NOMO-1 treated with dmso at 0.1 percent for 144 hours (cell line): ENCODE results near the gene KRTAP4-1.
"Not testable (repeated sequence)": the region's sequence is repeated elsewhere in the genome, so short reads cannot be mapped to it uniquely, and the experiment has no call there.

Experiments
- DNase-seq: peaks from one replicate; lab custom pipeline; 2025; ENCODE audit not compliant: unreplicated experiment; lab: John Stamatoyannopoulos, UW

KRTAP4-1 gene

DNA sequence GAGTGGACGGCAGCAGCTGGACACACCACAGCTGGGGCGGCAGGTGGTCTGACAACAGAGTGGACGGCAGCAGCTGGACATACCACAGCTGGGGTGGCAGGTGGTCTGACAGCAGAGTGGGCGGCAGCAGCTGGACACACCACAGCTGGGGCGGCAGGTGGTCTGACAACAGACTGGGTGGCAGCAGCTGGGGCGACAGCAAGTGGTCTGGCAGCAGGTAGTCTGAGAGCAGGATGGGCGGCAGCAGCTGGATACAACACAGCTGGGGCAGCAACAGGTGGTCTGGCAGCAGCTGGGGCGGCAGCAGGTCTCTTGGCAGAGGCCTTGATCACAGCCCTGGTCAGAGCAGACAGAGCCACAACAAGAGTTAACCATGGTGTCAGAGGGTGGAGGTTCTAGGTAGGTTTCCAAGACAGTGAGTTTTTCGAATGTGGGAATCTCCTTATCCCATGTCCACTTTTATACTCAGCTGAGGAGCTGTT is at the start of gene KRTAP4-1:
TSS of gene KRTAP4-1 (minus strand) at position 432 of the 482 bp plus-strand sequence. CDS start at position 375, 57 bp downstream.
- no peak for DNase-seq

DNA sequence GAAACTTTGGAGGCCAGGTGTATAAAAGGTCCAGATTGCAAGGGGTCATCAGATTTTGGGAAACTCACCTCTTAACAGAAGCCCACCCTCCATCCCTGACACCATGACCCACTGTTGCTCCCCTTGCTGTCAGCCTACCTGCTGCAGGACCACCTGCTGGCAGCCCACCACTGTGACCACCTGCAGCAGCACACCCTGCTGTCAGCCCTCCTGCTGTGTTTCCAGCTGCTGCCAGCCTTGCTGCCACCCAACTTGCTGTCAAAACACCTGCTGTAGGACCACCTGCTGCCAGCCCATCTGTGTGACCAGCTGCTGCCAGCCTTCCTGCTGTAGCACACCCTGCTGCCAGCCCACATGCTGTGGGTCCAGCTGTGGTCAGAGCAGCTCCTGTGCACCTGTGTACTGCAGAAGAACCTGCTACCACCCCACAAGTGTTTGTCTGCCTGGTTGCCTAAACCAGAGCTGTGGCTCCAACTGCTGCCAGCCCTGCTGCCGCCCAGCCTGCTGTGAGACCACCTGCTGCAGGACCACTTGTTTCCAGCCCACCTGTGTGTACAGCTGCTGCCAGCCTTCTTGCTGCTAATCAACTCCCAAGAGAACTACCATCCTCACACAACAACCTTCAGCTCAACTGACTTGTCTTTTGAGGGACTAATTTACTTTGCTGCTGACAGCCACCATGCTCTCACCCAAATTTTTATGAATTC is 47.8 kb upstream of the KRTAP4-1 start, which contains the start of gene KRTAP9-3:
TSS of gene KRTAP9-3 (plus strand) at position 51 of the 707 bp plus-strand sequence. CDS start at position 104, 53 bp downstream.
- DNase-seq = not testable (repeated sequence)

DNA sequence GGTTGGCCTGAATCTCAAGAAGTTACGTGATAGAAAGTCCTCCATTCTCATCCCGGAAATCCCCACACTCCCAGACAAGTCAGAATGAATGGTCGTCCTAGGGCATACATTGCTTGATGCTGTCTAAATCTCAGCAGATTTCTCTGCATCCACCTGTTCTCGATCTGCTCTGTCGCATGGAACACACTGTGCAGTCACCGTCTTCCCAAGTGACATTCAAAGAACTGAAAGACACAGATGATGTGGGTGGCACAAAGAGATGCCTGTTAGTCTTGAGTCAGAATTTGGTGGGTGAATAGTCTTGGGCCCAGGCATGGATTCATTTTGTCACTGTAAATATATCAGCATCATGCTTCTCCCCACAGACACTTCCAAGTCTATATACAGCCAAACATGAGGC is 47.0 kb upstream of the KRTAP4-1 start:
- no peak for DNase-seq

DNA sequence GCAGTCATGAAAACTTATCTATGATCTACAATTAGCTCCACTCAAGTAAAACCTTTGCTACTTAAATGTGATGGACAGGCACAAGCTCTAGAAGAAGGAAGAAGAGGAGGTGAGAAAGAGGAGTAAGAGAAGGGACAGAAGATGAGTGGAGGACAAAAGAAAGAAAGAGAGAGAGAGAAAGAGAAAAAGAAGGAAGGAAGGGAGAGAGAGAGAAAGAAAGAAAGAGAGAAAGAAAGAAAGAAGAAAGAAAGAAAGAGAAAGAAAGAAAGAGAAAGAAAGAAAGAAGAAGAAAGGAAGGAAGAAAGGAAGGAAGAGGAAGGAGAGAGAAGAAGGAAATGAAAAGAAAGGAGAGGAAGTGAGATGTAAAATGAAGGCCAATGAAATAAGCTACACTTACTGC is 45.4 kb upstream of the KRTAP4-1 start:
- no peak for DNase-seq

DNA sequence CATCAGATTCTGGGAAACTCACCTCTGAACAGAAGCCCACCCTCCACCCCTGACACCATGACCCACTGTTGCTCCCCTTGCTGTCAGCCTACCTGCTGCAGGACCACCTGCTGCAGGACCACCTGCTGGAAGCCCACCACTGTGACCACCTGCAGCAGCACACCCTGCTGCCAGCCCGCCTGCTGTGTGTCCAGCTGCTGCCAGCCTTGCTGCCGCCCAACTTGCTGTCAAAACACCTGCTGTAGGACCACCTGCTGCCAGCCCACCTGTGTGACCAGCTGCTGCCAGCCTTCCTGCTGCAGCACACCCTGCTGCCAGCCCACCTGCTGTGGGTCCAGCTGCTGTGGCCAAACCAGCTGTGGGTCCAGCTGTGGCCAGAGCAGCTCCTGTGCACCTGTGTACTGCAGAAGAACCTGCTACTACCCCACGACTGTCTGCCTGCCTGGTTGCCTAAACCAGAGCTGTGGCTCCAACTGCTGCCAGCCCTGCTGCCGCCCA is 41.9 kb upstream of the KRTAP4-1 start, which contains the start of gene KRTAP9-2:
TSS of gene KRTAP9-2 (plus strand) at position 51 of the 498 bp plus-strand sequence. CDS start at position 58, 7 bp downstream.
- not testable (repeated sequence) for DNase-seq

DNA sequence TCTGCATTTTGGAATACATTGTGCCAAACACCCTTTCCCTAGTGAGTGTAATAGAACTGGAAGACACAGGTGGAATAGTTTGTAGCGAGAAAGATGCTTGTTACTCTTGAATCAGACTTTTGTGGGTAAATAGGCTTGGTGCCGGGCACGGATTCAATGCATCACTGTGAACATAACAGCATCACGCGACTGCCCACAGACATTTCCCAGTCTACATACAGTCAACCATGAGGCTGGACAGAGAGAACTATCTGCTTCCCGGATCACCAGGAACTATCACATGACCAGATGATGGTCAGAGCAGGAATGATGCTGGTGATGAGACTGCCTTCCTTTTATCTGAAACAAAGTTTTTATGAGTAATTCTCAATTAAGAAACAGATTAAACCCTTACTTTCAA is 41.3 kb upstream of the KRTAP4-1 start:
- no peak for DNase-seq

DNA sequence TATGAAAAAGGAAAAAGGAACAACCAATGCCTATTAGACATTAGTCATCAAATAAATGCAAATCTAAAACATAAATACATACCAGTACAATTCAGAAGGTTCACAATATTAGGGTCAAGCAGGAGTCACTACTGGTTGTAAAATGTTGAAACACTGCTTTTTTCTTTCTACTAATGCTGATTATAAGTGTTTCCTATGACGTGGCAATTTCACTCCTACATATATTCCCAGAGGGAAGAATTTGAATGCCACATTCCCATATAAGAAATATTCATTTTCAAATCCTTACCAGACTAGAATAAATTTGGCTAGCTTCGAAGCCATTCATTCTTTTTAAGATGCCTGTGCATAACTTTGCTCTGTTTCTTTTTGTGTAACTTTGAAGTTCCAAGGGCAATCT is 39.1 kb upstream of the KRTAP4-1 start:
- no peak for DNase-seq

DNA sequence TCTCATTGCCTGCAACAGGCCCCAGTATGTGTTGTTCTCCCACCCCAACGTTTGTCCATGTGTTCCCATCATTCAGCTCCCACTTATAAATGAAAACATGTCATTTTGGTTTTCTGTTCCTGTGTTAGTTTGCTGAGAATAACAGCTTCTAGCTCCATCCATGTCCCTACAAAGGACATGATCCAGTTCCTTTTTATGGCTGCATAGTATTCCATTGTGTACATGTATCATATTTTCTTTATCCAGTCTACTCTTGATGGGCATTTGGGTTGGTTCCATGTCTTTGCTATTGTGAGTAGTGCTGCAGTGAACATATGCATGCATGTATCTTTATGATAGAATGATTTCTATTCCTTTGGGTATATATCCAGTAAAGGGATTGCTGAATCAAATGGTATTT is 31.0 kb upstream of the KRTAP4-1 start:
- no peak for DNase-seq

DNA sequence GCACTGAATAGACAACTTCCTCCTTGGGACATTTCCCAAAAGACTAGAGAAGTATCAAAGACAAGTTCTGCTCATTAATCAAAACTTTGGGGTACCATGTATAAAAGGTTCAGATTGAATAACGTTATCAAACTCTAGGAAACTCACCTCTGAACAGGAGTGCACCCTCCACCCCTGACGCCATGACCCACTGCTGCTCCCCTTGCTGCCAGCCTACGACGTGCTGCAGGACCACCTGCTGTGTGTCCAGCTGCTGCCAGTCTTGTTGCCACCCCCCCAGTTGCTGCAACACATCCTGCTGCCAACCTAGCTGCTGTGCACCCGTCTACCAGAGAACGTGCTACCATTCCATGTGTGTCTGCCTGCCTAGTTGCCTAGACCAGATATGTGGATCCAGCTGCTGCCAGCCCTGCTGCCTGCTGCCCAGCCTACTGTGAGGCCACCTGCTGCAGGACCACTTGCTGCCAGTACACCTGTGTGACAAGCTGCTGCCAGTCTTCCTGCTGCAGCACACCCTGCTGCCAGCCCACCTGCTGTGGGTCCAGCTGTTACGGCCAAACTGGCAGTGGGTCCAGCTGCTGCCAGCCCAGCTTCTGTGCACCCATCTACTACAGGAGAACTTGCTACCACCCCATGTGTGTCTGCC is 27.9 kb upstream of the KRTAP4-1 start:
- no peak for DNase-seq

DNA sequence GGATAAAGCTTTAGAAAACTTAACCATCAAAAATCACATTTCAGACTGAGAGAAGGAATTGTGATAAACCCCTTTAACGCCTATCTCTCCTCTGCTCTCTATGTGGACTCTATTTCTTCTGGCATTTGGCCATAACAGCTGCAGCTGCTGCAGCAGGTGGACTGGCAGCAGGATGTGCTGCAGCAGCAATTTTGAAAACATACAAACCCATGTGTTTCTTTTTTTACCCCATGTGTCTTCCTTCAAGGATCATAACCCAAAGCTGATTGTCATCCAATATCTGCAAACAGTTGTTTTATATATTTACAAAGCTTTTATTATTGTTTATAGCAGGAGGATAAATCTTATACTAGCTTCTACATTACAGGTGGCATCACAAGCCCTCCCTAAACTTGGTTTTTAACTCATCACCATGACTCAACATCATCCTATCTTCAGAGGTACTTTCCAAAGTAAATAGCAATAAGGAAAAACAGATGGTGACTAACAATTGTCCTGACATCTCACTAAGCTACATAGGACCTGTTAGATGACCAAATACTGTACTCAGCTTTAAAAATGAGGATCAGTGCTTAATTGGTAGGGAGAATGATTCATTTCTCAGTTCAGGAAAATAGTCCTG is 27.2 kb upstream of the KRTAP4-1 start:
- no peak for DNase-seq

DNA sequence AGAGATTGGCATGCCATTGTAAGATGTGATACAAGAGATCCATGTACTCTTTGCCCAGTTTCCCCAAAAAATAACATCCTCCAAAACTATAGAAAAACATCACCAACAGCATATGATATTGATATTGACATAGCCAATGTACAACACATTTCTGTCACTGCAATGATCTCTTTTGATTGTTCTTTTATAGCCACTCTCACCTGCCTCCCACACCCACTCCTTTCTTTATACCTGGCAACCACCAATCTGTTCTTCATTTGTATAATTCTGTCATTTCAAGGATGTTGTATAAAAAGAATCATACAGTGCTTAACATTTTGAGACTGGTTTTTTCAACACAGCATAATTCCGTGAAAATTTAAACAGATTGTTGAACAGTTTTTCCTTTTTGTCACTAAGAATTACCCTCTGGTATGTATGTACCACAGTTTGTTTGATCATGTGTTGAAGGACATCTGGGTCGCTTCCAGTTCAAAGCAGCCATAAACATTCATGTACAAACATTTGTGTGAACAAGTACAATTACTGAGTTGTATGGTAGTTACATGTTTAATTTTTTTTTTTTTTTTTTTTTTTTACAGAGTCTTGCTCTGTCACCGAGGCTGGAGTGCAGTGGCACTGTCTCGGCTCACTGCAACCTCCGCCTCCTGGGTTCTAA is 14.8 kb upstream of the KRTAP4-1 start:
- no peak for DNase-seq

DNA sequence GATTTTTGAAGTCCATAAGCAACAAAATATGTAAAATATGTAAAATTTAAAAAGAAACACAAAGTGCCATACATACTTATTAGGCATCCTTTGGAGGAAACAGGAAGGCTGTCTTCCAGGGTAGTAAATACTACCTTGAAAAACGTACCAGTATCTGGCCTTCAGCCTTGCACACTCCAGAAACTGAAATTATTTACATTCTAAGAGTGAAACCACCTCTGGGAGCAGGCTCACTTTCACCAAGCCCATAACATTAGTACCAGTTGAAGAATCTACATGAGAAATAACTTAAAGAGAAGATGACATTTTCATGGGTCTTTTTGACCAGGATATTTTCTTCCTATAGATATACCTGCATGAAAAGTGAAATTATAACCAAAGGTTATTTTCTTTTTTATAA is 11.4 kb upstream of the KRTAP4-1 start:
- DNase-seq = no peak

DNA sequence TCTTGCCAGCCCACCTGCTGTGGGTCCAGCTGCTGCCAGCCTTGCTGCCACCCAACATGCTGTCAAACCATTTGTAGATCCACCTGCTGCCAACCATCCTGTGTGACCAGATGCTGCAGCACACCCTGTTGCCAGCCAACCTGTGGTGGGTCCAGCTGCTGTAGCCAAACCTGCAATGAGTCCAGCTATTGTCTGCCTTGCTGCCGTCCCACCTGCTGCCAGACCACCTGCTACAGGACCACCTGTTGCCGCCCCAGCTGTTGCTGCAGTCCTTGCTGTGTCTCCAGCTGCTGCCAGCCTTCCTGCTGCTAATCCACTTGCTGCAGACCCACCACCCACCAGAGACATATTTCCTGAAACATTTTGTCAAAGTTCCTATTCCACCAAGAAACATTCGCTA is 5.6 kb upstream of the KRTAP4-1 start:
- DNase-seq = no peak

DNA sequence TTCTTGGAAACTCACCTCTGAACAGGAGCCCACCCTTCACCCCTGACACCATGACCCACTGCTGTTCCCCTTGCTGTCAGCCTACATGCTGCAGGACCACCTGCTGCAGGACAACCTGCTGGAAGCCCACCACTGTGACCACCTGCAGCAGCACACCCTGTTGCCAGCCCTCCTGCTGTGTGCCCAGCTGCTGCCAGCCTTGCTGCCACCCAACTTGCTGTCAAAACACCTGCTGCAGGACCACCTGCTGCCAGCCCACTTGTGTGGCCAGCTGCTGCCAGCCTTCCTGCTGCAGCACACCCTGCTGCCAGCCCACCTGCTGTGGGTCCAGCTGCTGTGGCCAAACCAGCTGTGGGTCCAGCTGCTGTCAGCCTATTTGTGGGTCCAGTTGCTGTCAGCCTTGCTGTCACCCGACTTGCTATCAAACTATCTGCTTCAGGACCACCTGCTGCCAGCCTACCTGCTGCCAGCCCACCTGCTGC is 5.2 kb upstream of the KRTAP4-1 start, which contains the start of gene KRTAP9-1:
TSS of gene KRTAP9-1 (plus strand) at position 51 of the 482 bp plus-strand sequence. CDS start at position 51, 0 bp downstream.
- DNase-seq = not testable (repeated sequence)

DNA sequence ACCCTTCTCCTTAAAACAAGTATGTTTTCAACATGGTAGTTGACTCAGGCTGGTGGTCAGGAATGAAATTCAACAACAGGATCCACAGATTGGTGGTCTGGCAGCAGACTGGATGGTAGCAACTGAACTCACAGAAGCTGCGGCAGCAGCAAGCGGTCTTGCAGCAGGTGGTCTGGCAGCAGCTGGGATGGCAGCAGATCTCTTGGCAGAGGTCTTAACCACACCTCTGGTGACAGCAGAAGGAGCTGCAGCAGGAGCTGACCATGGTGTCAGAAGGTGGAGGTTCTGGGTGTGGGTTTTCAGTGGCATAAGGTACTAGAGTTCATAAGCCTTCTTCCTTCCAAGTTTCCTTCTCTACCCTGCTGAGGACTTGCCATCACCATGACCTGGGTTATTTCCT is 2.2 kb upstream of the KRTAP4-1 start:
- no peak for DNase-seq

DNA sequence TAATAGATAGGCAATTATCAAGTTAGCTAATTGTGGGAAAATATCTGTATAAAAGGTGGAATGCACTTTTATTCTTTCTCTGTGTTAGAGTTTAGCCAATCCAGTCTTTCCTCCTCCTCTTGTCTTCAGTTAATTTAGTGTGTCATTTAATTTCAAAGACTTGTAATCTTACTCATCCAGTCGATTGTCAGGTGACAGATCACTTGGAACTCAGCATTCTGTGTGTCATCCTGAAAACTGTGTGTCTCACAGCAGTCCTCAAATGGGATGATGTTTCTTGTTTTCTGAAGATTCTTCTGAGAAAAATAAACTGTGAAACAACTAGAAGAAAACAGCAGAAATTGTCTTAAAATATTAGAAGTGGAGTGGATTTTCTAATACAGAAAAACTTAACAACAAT is 290 bp upstream of the KRTAP4-1 start:
- no peak for DNase-seq

DNA sequence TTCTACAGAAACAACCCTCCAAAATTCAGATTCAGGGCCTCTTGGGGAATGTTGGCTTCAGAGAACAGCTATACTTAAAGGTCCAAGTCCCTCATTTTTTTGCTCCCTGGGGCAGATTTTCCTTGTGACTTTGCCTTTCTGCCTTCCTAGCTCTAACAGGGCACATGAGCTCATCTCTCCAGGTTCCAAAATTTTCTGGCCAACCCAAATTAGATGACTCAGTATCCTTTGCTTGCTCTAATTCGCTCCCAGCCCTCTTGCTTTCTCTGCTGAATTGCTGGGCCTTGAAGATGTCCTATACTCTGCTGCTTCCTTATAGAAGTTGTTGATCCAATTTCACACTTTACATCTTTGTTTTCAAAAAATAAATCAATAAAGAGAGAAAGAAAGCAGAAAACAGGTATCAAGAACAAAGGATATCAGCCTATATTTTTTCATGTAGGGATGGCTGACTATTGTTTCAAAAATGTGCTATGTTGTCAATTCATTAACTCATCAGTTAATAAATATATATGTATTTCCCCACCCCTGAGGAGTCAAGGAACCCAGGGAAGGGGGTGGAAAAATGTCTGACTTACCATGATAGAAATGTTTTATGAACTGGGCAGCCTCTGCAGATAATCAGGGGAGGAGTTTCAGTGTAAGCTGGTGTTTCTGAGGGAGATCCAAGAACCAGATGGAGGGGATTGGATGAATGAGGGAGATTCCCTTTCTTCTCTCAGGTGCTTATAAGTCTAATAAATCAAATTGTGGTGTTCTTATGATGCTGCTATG is 5.7 kb downstream of the KRTAP4-1 start:
- no peak for DNase-seq

DNA sequence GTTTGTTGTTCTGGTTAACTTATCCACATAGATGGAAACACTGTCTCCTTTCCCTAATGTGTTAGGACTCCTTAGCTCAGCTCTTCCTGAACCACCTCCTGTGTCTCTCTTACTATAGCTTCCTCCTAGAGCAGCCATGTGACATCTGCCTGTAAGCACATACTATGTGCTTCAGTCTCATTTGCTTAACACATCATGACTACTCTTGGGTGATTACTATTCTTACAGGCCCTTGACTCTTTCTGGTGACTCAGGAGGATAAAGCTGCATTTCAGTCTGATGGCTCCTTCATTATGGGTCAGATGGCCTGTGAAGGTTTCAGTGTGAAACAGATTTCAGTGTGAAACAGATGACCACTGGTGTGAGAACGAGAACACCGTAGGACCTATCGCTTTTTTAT is 6.4 kb downstream of the KRTAP4-1 start:
- no peak for DNase-seq

DNA sequence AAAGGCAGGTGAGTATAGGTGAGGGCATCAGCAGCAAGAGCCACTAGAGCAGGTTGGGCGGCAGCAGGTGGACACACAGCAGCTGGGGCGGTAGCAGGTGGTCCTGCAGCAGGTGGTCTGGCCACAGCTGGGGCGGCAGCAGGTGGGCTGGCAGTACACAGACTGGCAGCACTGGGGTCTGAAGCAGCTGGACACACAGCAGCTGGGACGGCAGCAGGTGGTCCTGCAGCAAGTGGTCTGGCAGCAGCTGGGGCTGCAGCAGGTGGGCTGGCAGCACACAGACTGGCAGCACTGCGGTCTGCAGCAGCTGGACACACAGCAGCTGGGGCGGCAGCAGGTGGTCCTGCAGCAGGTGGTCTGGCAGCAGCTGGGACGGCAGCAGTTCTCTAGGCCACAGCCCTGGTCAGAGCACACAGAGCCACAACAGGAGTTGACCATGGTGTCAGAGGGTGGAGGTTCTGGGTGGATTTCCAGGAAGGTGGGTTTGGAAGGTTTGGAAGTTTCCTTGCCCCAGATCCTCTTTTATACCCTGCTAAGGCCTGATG is 6.9 kb downstream of the KRTAP4-1 start, which contains the start of gene KRTAP4-2:
TSS of gene KRTAP4-2 (minus strand) at position 495 of the 545 bp plus-strand sequence. CDS start at position 438, 57 bp downstream.
- no peak for DNase-seq
